Measurements from ENCODE around the gene CAMK2N1. TPM values are rescaled to one million over a fixed set of nuclear protein-coding genes. Genes with fewer than 3 reads are reported as not detected.

The CAMK2N1 gene
- total and polyA plus RNA-seq, 2 of the 8 experiments (the other 6 are each of a cell fraction or from before 2014, with no cell fraction given): 2.3 to 5.6 TPM

DNA sequence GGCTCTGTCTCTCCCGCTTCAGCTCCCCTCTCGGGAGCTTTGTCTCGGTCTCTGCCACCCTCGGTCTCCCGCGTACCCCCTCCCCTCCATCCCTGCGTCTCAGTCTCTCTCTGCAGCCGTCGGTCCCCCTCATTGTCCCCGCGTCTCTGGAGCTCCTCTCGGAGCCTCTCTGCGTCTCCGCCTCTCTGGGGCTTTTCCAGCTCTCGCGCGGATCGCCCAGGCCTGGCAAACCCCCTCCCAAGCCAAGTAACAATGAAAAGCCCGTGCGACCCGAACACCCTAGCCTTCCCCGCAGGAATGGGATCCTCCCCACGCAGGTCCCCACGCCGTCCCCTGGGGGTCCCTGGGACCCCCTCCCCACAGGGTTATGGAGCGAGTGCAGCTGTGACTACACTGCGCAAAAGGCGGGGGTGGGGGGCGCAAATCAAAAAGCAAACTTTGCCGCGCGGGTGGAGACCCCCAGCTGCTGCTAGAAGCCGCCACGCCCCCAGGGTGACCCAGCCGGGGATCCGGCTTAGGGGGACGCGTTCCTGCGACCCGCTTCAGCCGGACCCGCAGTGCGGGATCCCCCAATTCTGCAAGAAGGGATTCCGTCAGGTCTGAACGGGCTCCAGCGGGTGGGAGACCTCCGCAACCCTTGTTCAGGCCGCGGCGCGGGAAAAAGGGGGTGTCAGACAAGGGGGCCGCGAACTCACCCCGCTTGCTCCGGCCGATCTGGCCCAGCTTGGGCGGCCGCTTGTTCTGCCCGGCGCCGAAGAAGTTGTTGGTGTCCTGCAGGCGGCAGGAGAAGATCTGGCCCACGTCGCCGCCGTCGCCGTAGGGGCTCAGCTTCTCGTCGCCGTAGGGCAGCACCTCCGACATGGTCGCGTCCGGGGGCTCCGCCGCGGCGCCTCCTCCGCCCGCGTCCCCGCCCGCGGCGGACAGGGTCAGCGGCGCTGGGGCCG, 1.2 kb downstream of the CAMK2N1 start:
- peaks cover 4 to 66% (median 40%) of the 10 kb centered on the region in 4 experiments for H3K27me3 ChIP-seq (replicated peaks in 1 of 4; ENCODE audit: control insufficient read depth in 3 of 4, extremely low read depth in 1 of 4, insufficient read depth in 3 of 4, low read length in 3 of 4)
- H3K4ac ChIP-seq (replicated peaks; ENCODE audit: insufficient read length, low read depth, low read length): no peak overlapping the region
- no peak overlapping the region for H2BK15ac ChIP-seq (ENCODE audit: low read length)
- H3K23ac ChIP-seq (ENCODE audit: insufficient read length): no peak overlapping the region
- POLR2A ChIA-PET (ENCODE audit: partially characterized antibody): interaction anchor here (0.9 to 1.7 kb wide), 9 partner anchors 8 to 279 kb away, joined by 3 to 8 read pairs (median 4); no protein-coding TSS in a partner anchor
- peak overlapping the region; percentile 7 for H3K56ac ChIP-seq (replicated peaks; ENCODE audit: insufficient read length, low read depth, low read length)
- 3% methylated on average over 62 of the region's 89 CpGs; no CpG with 5 or more reads in 1 of the 2 experiments for WGBS, 2 experiments (ENCODE audit: extremely low coverage in 1 of 2, insufficient coverage in 1 of 2, insufficient read length in 1 of 2, insufficient replicate concordance in 2 of 2, low coverage in 1 of 2, low lambda C conversion rate in 2 of 2, missing lambda C conversion rate in 1 of 2)
- H4K5ac ChIP-seq (ENCODE audit: insufficient read length, low read depth, low read length): no peak overlapping the region
- no peak overlapping the region for H2BK20ac ChIP-seq (ENCODE audit: low read length)
- peaks cover 3 to 7% of the 10 kb centered on the region in 2 experiments for H4K20me1 ChIP-seq (replicated peaks in 1 of 2; ENCODE audit: control insufficient read depth in 1 of 2, insufficient read depth in 2 of 2, low read length in 2 of 2)
- H3K79me1 ChIP-seq (ENCODE audit: low read depth, low read length): no peaks in the 10 kb centered on the region
- H2BK120ac ChIP-seq (replicated peaks; ENCODE audit: low read depth, low read length): no peak overlapping the region
- CTCF ChIA-PET (ENCODE audit: partially characterized antibody): interaction anchor here (0.8 to 3.7 kb wide), 14 partner anchors 9 to 384 kb away, joined by 3 to 42 read pairs (median 5); no protein-coding TSS in a partner anchor
- H3K27ac ChIP-seq (ENCODE audit: low read depth, low read length): no peak overlapping the region
- H3K4me2 ChIP-seq (ENCODE audit: insufficient read depth in 1 of 2, low read depth in 2 of 2, low read length in 2 of 2): peak overlapping the region; percentile 82 to 96
- no peak for FAIRE-seq
- H2AFZ ChIP-seq (ENCODE audit: low read length): peak overlapping the region; percentile 16; the same call in 1 of the 2 replicates
- no peaks in the 10 kb centered on the region for H3K36me3 ChIP-seq (ENCODE audit: control insufficient read depth in 2 of 4, insufficient read depth in 4 of 4, low read length in 3 of 4)
- H2BK12ac ChIP-seq (ENCODE audit: low read depth, low read length): no peak overlapping the region
- H4K91ac ChIP-seq (replicated peaks; ENCODE audit: insufficient read length, low read length): no peak overlapping the region
- H2BK5ac ChIP-seq (ENCODE audit: low read depth, low read length): 0 out of 2 replicates have a peak overlapping the region, but pooled peaks have one; percentile 63
- peaks cover 6 to 35% (median 13%) of the 10 kb centered on the region in 4 experiments for H3K4me1 ChIP-seq (replicated peaks in 1 of 4; ENCODE audit: control insufficient read depth in 3 of 4, insufficient read depth in 4 of 4, low read length in 3 of 4)
- peak in 1 of 2 experiments; percentile 61 for DNase-seq (ENCODE audit: low read depth in 1 of 2, low spot score in 2 of 2)
- H3K14ac ChIP-seq (ENCODE audit: insufficient read length): no peak overlapping the region
- no peaks in the 10 kb centered on the region for H3K79me2 ChIP-seq (ENCODE audit: control insufficient read depth in 1 of 2, insufficient read depth in 2 of 2, low read length in 2 of 2)
- H3K9me3 ChIP-seq (ENCODE audit: insufficient read depth in 2 of 2, low read depth in 1 of 2, low read length in 1 of 2): no peaks in the 10 kb centered on the region
- H3K23me2 ChIP-seq (ENCODE audit: low read depth, low read length): peaks cover 31% of the 10 kb centered on the region
- H3K18ac ChIP-seq (ENCODE audit: extremely low read depth, low read length): peak overlapping the region; percentile 48
- peak overlapping the region; percentile 61 to 74 (median 68) for H3K4me3 ChIP-seq (ENCODE audit: extremely low read depth in 1 of 4, insufficient read depth in 2 of 4, low read depth in 3 of 4, low read length in 4 of 4)
- no peak overlapping the region for H2AK5ac ChIP-seq (ENCODE audit: low read depth, low read length)
- H4K8ac ChIP-seq (ENCODE audit: extremely low read depth, insufficient read depth, low read length): no peak overlapping the region; the same call in 1 of the 2 replicates
- H3K9ac ChIP-seq (replicated peaks in 1 of 4; ENCODE audit: extremely low read depth in 1 of 4, low read depth in 3 of 4, low read length in 3 of 4): no peak overlapping the region
- TF ChIP-seq CBX8 (IDR thresholded peaks at IDR 0.05; ENCODE audit: borderline replicate concordance, low read depth, low read length): 0 out of 2 replicates have a peak, but pooled peaks have one; percentile 53
- TF ChIP-seq KDM4A (IDR thresholded peaks at IDR 0.05; ENCODE audit: low read depth, low read length, severe bottlenecking): peak; percentile 41
- 0 out of 2 replicates have a peak, but pooled peaks have one; percentile 21 for TF ChIP-seq PHF8 (conservative IDR thresholded peaks at IDR 0.05; ENCODE audit: low read depth, low read length)
- TF ChIP-seq TCF12 (IDR thresholded peaks at IDR 0.05; ENCODE audit: low read depth, low read length): no peak
- TF ChIP-seq ASH2L (IDR thresholded peaks at IDR 0.05; ENCODE audit: low read length): peak; percentile 46
- TF ChIP-seq SUZ12 (IDR thresholded peaks at IDR 0.05; ENCODE audit: low read length): peak; percentile 87
- TF ChIP-seq EZH2 (IDR thresholded peaks at IDR 0.05; ENCODE audit: low read depth, low read length, severe bottlenecking): peak; percentile 87
- TF ChIP-seq, protein P1, sequence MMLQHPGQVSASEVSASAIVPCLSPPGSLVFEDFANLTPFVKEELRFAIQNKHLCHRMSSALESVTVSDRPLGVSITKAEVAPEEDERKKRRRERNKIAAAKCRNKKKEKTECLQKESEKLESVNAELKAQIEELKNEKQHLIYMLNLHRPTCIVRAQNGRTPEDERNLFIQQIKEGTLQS (IDR thresholded peaks at IDR 0.05; ENCODE audit: insufficient read depth, low read depth, low read length): no peak
- peak; percentile 48 for TF ChIP-seq RNF2 (IDR thresholded peaks at IDR 0.05; ENCODE audit: borderline replicate concordance, low read depth, low read length, missing control alignments, poor library complexity, severe bottlenecking)

Measured in H1 (cell line).